Measurements from ENCODE around the gene ATL1.
"Not testable (repeated sequence)": the region's sequence is repeated elsewhere in the genome, so short reads cannot be mapped to it uniquely, and the experiment has no call there.

ATL1 gene

GRCh38 chr14:50530358-50530757, 29.6 kb upstream of the ATL1 start:
- H3K9me3 ChIP-seq (ENCODE audit: low read length), result no peaks in the 10 kb centered on the region
- peak overlapping the region; percentile 98 for H3K4me3 ChIP-seq (ENCODE audit: low read length)
- peaks cover 24% of the 10 kb centered on the region for H3K4me1 ChIP-seq (ENCODE audit: insufficient read depth, low read length)
- H3K36me3 ChIP-seq (ENCODE audit: insufficient read depth, low read length), result peaks cover 14% of the 10 kb centered on the region
- H2AFZ ChIP-seq (ENCODE audit: low read depth, low read length), result no peak overlapping the region
- H3K27me3 ChIP-seq (ENCODE audit: insufficient read depth, low read length), result no peaks in the 10 kb centered on the region

- peaks cover 24% of the 10 kb centered on the region for H3K4me1 ChIP-seq (ENCODE audit: insufficient read depth, low read length)
- no peaks in the 10 kb centered on the region for H3K27me3 ChIP-seq (ENCODE audit: insufficient read depth, low read length)
- no peaks in the 10 kb centered on the region for H3K9me3 ChIP-seq (ENCODE audit: low read length)
- no peak overlapping the region for H2AFZ ChIP-seq (ENCODE audit: low read depth, low read length)
- H3K4me3 ChIP-seq (ENCODE audit: low read length), result peak overlapping the region; percentile 98
- H3K36me3 ChIP-seq (ENCODE audit: insufficient read depth, low read length), result peaks cover 14% of the 10 kb centered on the region
These were observed 29.1 kb upstream of the ATL1 start for GRCh38 chr14:50530794-50531365.

GRCh38 chr14:50531595-50532501, 28.1 kb upstream of the ATL1 start:
- peak overlapping the region; percentile 98 for H3K4me3 ChIP-seq (ENCODE audit: low read length)
- H3K27me3 ChIP-seq (ENCODE audit: insufficient read depth, low read length), result no peaks in the 10 kb centered on the region
- H2AFZ ChIP-seq (ENCODE audit: low read depth, low read length), result peak overlapping the region; percentile 83
- peaks cover 9% of the 10 kb centered on the region for H3K36me3 ChIP-seq (ENCODE audit: insufficient read depth, low read length)
- H3K4me1 ChIP-seq (ENCODE audit: insufficient read depth, low read length), result peaks cover 24% of the 10 kb centered on the region
- peaks cover under 1% of the 10 kb centered on the region for H3K9me3 ChIP-seq (ENCODE audit: low read length)

GRCh38 chr14:50532502-50533240, 27.3 kb upstream of the ATL1 start, which contains the start of gene MAP4K5:
MAP4K5 (minus strand) TSS chr14:50532569; CDS start chr14:50532049, 520 bp downstream.
- no peaks in the 10 kb centered on the region for H3K27me3 ChIP-seq (ENCODE audit: insufficient read depth, low read length)
- H3K9me3 ChIP-seq (ENCODE audit: low read length), result peaks cover 5% of the 10 kb centered on the region
- H3K36me3 ChIP-seq (ENCODE audit: insufficient read depth, low read length), result peaks cover 6% of the 10 kb centered on the region
- H3K4me1 ChIP-seq (ENCODE audit: insufficient read depth, low read length), result peaks cover 24% of the 10 kb centered on the region
- H3K4me3 ChIP-seq (ENCODE audit: low read length), result peak within 1 kb of the TSS; percentile 98
- peak within 1 kb of the TSS; percentile 83 for H2AFZ ChIP-seq (ENCODE audit: low read depth, low read length)

- H3K9me3 ChIP-seq (ENCODE audit: low read length), result peaks cover 5% of the 10 kb centered on the region
- no peaks in the 10 kb centered on the region for H3K27me3 ChIP-seq (ENCODE audit: insufficient read depth, low read length)
- peaks cover 6% of the 10 kb centered on the region for H3K36me3 ChIP-seq (ENCODE audit: insufficient read depth, low read length)
- peak overlapping the region; percentile 98 for H3K4me3 ChIP-seq (ENCODE audit: low read length)
- peaks cover 24% of the 10 kb centered on the region for H3K4me1 ChIP-seq (ENCODE audit: insufficient read depth, low read length)
- H2AFZ ChIP-seq (ENCODE audit: low read depth, low read length), result peak overlapping the region; percentile 83
These were observed 26.7 kb upstream of the ATL1 start for GRCh38 chr14:50533241-50533705.

- Histone ChIP-seq H3K4me3 (ENCODE audit: low read length) (no peak overlapping the region), H3K9me3 (ENCODE audit: low read length) (peaks cover 5% of the 10 kb centered on the region), H3K36me3 (ENCODE audit: insufficient read depth, low read length) (peaks cover 6% of the 10 kb centered on the region), H2AFZ (ENCODE audit: low read depth, low read length) (no peak overlapping the region), H3K27me3 (ENCODE audit: insufficient read depth, low read length) (no peaks in the 10 kb centered on the region), H3K4me1 (ENCODE audit: insufficient read depth, low read length) (peaks cover 24% of the 10 kb centered on the region)
These were observed 26.1 kb upstream of the ATL1 start for GRCh38 chr14:50533806-50534205.

- H3K9me3 ChIP-seq (ENCODE audit: low read length), result peaks cover 5% of the 10 kb centered on the region
- H3K27me3 ChIP-seq (ENCODE audit: insufficient read depth, low read length), result no peaks in the 10 kb centered on the region
- H2AFZ ChIP-seq (ENCODE audit: low read depth, low read length), result no peak overlapping the region
- H3K4me3 ChIP-seq (ENCODE audit: low read length), result no peak overlapping the region
- peaks cover 19% of the 10 kb centered on the region for H3K4me1 ChIP-seq (ENCODE audit: insufficient read depth, low read length)
- peaks cover under 1% of the 10 kb centered on the region for H3K36me3 ChIP-seq (ENCODE audit: insufficient read depth, low read length)
These were observed 25.5 kb upstream of the ATL1 start for GRCh38 chr14:50534416-50534815.

GRCh38 chr14:50534997-50535396, 24.9 kb upstream of the ATL1 start:
- H3K4me3 ChIP-seq (ENCODE audit: low read length), result no peak overlapping the region
- peaks cover 5% of the 10 kb centered on the region for H3K9me3 ChIP-seq (ENCODE audit: low read length)
- peaks cover 13% of the 10 kb centered on the region for H3K4me1 ChIP-seq (ENCODE audit: insufficient read depth, low read length)
- H3K36me3 ChIP-seq (ENCODE audit: insufficient read depth, low read length), result no peaks in the 10 kb centered on the region
- H3K27me3 ChIP-seq (ENCODE audit: insufficient read depth, low read length), result no peaks in the 10 kb centered on the region
- no peak overlapping the region for H2AFZ ChIP-seq (ENCODE audit: low read depth, low read length)

GRCh38 chr14:50538034-50538433, 21.9 kb upstream of the ATL1 start:
- H3K9me3 ChIP-seq (ENCODE audit: low read length); H3K36me3 ChIP-seq (ENCODE audit: insufficient read depth, low read length); H3K27me3 ChIP-seq (ENCODE audit: insufficient read depth, low read length); H3K4me1 ChIP-seq (ENCODE audit: insufficient read depth, low read length); H3K4me3 ChIP-seq (ENCODE audit: low read length); H2AFZ ChIP-seq (ENCODE audit: low read depth, low read length): not testable (repeated sequence)

- Histone ChIP-seq H3K9me3 (ENCODE audit: low read length) (peaks cover 5% of the 10 kb centered on the region), H2AFZ (ENCODE audit: low read depth, low read length) (no peak overlapping the region), H3K4me1 (ENCODE audit: insufficient read depth, low read length) (no peaks in the 10 kb centered on the region), H3K27me3 (ENCODE audit: insufficient read depth, low read length) (no peaks in the 10 kb centered on the region), H3K4me3 (ENCODE audit: low read length) (no peak overlapping the region), H3K36me3 (ENCODE audit: insufficient read depth, low read length) (no peaks in the 10 kb centered on the region)
These were observed 20.9 kb upstream of the ATL1 start for GRCh38 chr14:50539051-50539450.

- Histone ChIP-seq H3K9me3 (ENCODE audit: low read length) (peaks cover 5% of the 10 kb centered on the region), H2AFZ (ENCODE audit: low read depth, low read length) (no peak overlapping the region), H3K4me3 (ENCODE audit: low read length) (no peak overlapping the region), H3K36me3 (ENCODE audit: insufficient read depth, low read length) (no peaks in the 10 kb centered on the region), H3K27me3 (ENCODE audit: insufficient read depth, low read length) (no peaks in the 10 kb centered on the region), H3K4me1 (ENCODE audit: insufficient read depth, low read length) (no peaks in the 10 kb centered on the region)
These were observed 18.8 kb upstream of the ATL1 start for GRCh38 chr14:50541159-50541567.

GRCh38 chr14:50542941-50543418, 17.0 kb upstream of the ATL1 start:
- no peaks in the 10 kb centered on the region for H3K9me3 ChIP-seq (ENCODE audit: low read length)
- H3K4me3 ChIP-seq (ENCODE audit: low read length), result no peak overlapping the region
- no peaks in the 10 kb centered on the region for H3K4me1 ChIP-seq (ENCODE audit: insufficient read depth, low read length)
- no peaks in the 10 kb centered on the region for H3K27me3 ChIP-seq (ENCODE audit: insufficient read depth, low read length)
- no peak overlapping the region for H2AFZ ChIP-seq (ENCODE audit: low read depth, low read length)
- no peaks in the 10 kb centered on the region for H3K36me3 ChIP-seq (ENCODE audit: insufficient read depth, low read length)

GRCh38 chr14:50544911-50545310, 15.0 kb upstream of the ATL1 start:
- Histone ChIP-seq H3K27me3 (ENCODE audit: insufficient read depth, low read length) (no peaks in the 10 kb centered on the region), H3K9me3 (ENCODE audit: low read length) (peaks cover 4% of the 10 kb centered on the region), H3K4me1 (ENCODE audit: insufficient read depth, low read length) (no peaks in the 10 kb centered on the region), H2AFZ (ENCODE audit: low read depth, low read length) (no peak overlapping the region), H3K36me3 (ENCODE audit: insufficient read depth, low read length) (no peaks in the 10 kb centered on the region), H3K4me3 (ENCODE audit: low read length) (no peak overlapping the region)
